ENCODE measurements around the gene ALX3.

GRCh38 chr1:110082477-110082876 is 12.0 kb upstream of the ALX3 start:
- TF ChIP-seq POLR2A (IDR thresholded peaks at IDR 0.05; ENCODE audit: low read depth, low read length) (no peak), CTCF (IDR thresholded peaks at IDR 0.05 in 2 of 3, conservative IDR thresholded peaks at IDR 0.05 in 1 of 3; ENCODE audit: control insufficient read depth in 2 of 3, extremely low read depth in 1 of 3, insufficient read depth in 1 of 3, low read depth in 3 of 3, low read length in 3 of 3) (no peak), PAX8 (IDR thresholded peaks at IDR 0.05) (no peak), E2F8 (IDR thresholded peaks at IDR 0.05; ENCODE audit: low read depth, partially characterized antibody) (no peak), CBX5 (IDR thresholded peaks at IDR 0.05; ENCODE audit: low read depth) (no peak), HDAC2 (IDR thresholded peaks at IDR 0.05) (no peak), BHLHE40 (IDR thresholded peaks at IDR 0.05; ENCODE audit: borderline replicate concordance in 1 of 2, low read depth in 2 of 2, low read length in 1 of 2) (no peak), ZBTB4 (CRISPR knock-in tag; IDR thresholded peaks at IDR 0.05) (no peak), NBN (IDR thresholded peaks at IDR 0.05) (no peak)

Data from GM12878 (cell line).